ENCODE data around the gene GLS2.
"Not testable (repeated sequence)": the region's sequence is repeated elsewhere in the genome, so short reads cannot be mapped to it uniquely, and the experiment has no call there.

The GLS2 gene

DNA sequence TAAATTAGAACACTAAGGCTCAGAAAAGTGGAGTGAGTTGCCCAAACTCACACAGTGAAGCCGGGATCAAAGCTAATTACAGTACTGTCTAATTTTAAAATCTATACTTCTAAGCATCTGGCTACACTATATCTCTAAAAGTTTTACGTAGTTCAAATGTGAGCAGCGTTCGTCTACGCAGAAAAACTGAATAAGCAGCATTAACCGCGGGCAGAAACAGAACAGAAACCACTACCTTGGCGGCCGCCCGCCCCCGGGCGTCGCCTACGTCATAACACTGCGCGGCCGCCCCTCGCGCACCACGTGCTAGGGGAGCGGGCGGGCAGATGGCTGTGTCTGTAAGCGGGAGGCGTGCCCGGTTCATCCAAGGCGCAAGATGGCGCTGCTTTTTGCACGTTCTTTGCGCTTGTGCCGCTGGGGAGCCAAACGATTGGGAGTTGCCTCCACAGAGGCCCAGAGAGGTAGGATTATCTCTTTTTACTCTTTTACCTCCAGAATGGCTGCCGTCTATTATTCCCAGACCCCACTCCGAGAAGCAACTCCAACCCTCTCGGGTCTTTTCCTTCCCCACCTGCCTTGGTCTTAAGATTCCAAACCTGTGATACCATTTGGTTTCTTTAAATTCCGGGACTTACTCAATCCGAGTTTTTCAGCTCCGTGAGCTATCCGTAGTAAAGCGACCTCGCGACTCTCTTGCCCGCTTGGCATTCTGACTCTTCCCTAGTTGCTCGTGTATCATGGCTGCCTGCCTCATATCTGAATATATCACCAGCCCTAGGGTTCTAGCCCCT is 19.6 kb downstream of the GLS2 start, which contains the start of gene SPRYD4:
Gene SPRYD4 (plus strand): TSS at position 363 of the 791 bp plus-strand sequence. CDS start 14 bp downstream, at position 377.
- H3K4me1 ChIP-seq (ENCODE audit: control insufficient read depth, insufficient read depth, low read length), result peaks cover 7% of the 10 kb centered on the region; the same call in 1 of the 2 replicates
- no peaks in the 10 kb centered on the region for H3K27me3 ChIP-seq (ENCODE audit: control insufficient read depth, insufficient read depth, low read length)
- peak within 1 kb of the TSS; percentile 87 for H3K4me3 ChIP-seq (ENCODE audit: low read depth, low read length)
- H3K36me3 ChIP-seq (ENCODE audit: control insufficient read depth, insufficient read depth, low read length), result peaks cover 35% of the 10 kb centered on the region
- H3K9ac ChIP-seq (ENCODE audit: low read length), result peak within 1 kb of the TSS; percentile 95
- H3K27ac ChIP-seq (ENCODE audit: low read depth, low read length), result peak within 1 kb of the TSS; percentile 83
- no peaks in the 10 kb centered on the region for H3K9me3 ChIP-seq (ENCODE audit: control insufficient read depth, insufficient read depth, low read depth, low read length)

DNA sequence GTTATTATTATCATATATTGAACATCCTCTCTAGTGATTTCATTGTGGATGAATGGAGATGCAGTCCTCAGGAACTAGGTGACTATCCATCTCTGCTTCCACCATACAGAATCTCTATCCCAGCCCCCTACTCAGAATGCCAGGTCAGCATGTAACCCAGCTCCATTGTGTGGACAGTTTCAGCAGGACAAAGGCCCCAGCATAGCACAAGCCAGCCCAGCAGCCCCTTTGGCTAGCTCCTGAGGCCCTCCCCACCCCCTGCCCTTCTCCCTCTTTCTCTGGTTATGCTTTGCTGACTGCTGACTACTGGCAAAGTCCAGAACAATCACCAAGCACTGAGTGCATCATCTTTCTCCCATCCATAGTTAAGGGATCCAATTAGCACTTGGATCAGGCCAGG is 25.4 kb downstream of the GLS2 start:
- Histone ChIP-seq H3K27me3 (ENCODE audit: control insufficient read depth, insufficient read depth, low read length) (no peaks in the 10 kb centered on the region), H3K9ac (ENCODE audit: low read length) (no peak overlapping the region), H3K27ac (ENCODE audit: low read depth, low read length) (no peak overlapping the region), H3K4me3 (ENCODE audit: low read depth, low read length) (no peak overlapping the region), H3K36me3 (ENCODE audit: control insufficient read depth, insufficient read depth, low read length) (no peaks in the 10 kb centered on the region), H3K9me3 (ENCODE audit: control insufficient read depth, insufficient read depth, low read depth, low read length) (no peaks in the 10 kb centered on the region), H3K4me1 (ENCODE audit: control insufficient read depth, insufficient read depth, low read length) (peaks cover 9% of the 10 kb centered on the region; the same call in 1 of the 2 replicates)

GRCh38 chr12:56461235-56462159 is 26.5 kb downstream of the GLS2 start:
- H3K9ac ChIP-seq (ENCODE audit: low read length), result no peak overlapping the region
- H3K27ac ChIP-seq (ENCODE audit: low read depth, low read length), result no peak overlapping the region
- H3K9me3 ChIP-seq (ENCODE audit: control insufficient read depth, insufficient read depth, low read depth, low read length), result no peaks in the 10 kb centered on the region
- no peak overlapping the region for H3K4me3 ChIP-seq (ENCODE audit: low read depth, low read length)
- H3K27me3 ChIP-seq (ENCODE audit: control insufficient read depth, insufficient read depth, low read length), result no peaks in the 10 kb centered on the region
- no peaks in the 10 kb centered on the region for H3K36me3 ChIP-seq (ENCODE audit: control insufficient read depth, insufficient read depth, low read length)
- peaks cover 9% of the 10 kb centered on the region; the same call in 1 of the 2 replicates for H3K4me1 ChIP-seq (ENCODE audit: control insufficient read depth, insufficient read depth, low read length)

GRCh38 chr12:56457817-56458216 is 30.1 kb downstream of the GLS2 start:
- 0 out of 2 replicates have a peak, but pooled peaks cover 5% of the 10 kb centered on the region for H3K4me1 ChIP-seq (ENCODE audit: control insufficient read depth, insufficient read depth, low read length)
- H3K9me3 ChIP-seq (ENCODE audit: control insufficient read depth, insufficient read depth, low read depth, low read length), result no peaks in the 10 kb centered on the region
- H3K27me3 ChIP-seq (ENCODE audit: control insufficient read depth, insufficient read depth, low read length), result peaks cover 4% of the 10 kb centered on the region; the same call in 1 of the 2 replicates
- H3K9ac ChIP-seq (ENCODE audit: low read length), result no peak overlapping the region
- no peak overlapping the region for H3K27ac ChIP-seq (ENCODE audit: low read depth, low read length)
- no peak overlapping the region for H3K4me3 ChIP-seq (ENCODE audit: low read depth, low read length)
- H3K36me3 ChIP-seq (ENCODE audit: control insufficient read depth, insufficient read depth, low read length), result no peaks in the 10 kb centered on the region

DNA sequence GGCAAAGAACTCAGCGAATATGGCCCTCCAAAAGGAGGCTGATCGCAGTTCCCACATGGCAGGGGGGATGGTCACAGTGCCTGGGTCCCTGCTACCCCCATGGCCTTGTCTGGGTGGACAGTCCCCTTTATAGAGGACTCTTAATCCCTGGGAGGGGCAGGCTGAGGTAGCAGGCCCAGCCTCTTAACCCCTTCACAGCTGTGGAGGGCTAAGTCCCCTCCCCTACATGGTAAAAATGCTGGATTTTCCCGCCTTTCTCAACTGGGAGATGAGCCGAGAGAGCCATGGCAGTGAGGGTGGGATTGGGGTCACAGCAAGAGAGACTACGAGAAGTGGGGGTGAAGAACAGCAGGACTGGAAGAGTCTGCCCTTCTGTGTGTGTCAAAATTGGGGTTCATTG is 33.4 kb downstream of the GLS2 start, which contains the start of gene MIP:
Gene MIP (minus strand): TSS at position 101 of the 400 bp plus-strand sequence. CDS start 44 bp downstream, at position 57.
- no peak within 1 kb of the TSS for H3K9ac ChIP-seq (ENCODE audit: low read length)
- peaks cover 9% of the 10 kb centered on the region for H3K4me1 ChIP-seq (ENCODE audit: control insufficient read depth, insufficient read depth, low read length)
- peaks cover 4% of the 10 kb centered on the region; the same call in 1 of the 2 replicates for H3K27me3 ChIP-seq (ENCODE audit: control insufficient read depth, insufficient read depth, low read length)
- no peak within 1 kb of the TSS for H3K27ac ChIP-seq (ENCODE audit: low read depth, low read length)
- no peaks in the 10 kb centered on the region for H3K9me3 ChIP-seq (ENCODE audit: control insufficient read depth, insufficient read depth, low read depth, low read length)
- no peaks in the 10 kb centered on the region for H3K36me3 ChIP-seq (ENCODE audit: control insufficient read depth, insufficient read depth, low read length)
- H3K4me3 ChIP-seq (ENCODE audit: low read depth, low read length), result no peak within 1 kb of the TSS

DNA sequence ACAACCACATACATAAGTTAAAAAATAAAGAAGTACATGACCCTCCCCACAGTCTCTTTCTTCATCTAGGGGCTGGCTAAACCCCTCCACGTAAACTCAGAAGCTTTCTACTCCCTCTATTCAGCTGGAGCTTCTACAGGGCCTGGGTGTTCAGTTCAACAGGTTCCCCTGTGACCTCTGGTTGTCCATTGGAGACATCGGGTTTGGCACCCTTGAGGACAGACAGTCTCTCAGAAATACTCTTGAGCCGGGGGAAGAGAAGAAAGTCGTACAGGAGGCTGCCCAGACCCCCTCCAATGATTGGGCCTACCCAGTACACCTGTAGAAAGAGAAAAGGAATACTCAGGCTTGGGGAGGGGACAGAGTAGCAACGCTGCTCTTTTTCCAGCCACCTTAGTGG is 36.8 kb downstream of the GLS2 start:
- H3K36me3 ChIP-seq (ENCODE audit: control insufficient read depth, insufficient read depth, low read length), result peaks cover 6% of the 10 kb centered on the region; the same call in 1 of the 2 replicates
- no peaks in the 10 kb centered on the region for H3K9me3 ChIP-seq (ENCODE audit: control insufficient read depth, insufficient read depth, low read depth, low read length)
- H3K27ac ChIP-seq (ENCODE audit: low read depth, low read length), result no peak overlapping the region
- H3K4me3 ChIP-seq (ENCODE audit: low read depth, low read length), result no peak overlapping the region
- H3K4me1 ChIP-seq (ENCODE audit: control insufficient read depth, insufficient read depth, low read length), result peaks cover 9% of the 10 kb centered on the region
- no peak overlapping the region for H3K9ac ChIP-seq (ENCODE audit: low read length)
- peaks cover 4% of the 10 kb centered on the region; the same call in 1 of the 2 replicates for H3K27me3 ChIP-seq (ENCODE audit: control insufficient read depth, insufficient read depth, low read length)

DNA sequence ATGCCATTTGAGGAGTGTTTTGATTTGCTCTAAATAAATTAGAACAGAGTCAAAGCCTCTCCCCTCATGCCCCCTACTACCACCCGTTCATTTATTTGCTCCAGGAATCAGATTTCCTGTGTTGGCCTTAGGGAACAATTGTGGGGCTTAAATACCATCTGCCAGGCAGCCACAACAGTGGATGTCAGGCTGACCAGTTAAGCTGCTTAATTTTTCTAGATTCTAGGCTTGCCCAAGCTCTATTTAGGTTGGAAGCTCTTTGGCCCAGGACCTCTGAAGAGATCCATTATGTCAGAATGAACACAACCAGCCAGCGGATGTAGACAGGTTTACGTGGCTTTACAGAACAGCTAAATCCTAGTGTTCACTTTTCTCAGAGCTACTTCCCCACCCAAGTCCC is 37.7 kb downstream of the GLS2 start:
- H3K36me3 ChIP-seq (ENCODE audit: control insufficient read depth, insufficient read depth, low read length), result peaks cover 6% of the 10 kb centered on the region; the same call in 1 of the 2 replicates
- no peak overlapping the region for H3K9ac ChIP-seq (ENCODE audit: low read length)
- H3K4me1 ChIP-seq (ENCODE audit: control insufficient read depth, insufficient read depth, low read length), result peaks cover 9% of the 10 kb centered on the region
- H3K27me3 ChIP-seq (ENCODE audit: control insufficient read depth, insufficient read depth, low read length), result peaks cover 4% of the 10 kb centered on the region; the same call in 1 of the 2 replicates
- H3K9me3 ChIP-seq (ENCODE audit: control insufficient read depth, insufficient read depth, low read depth, low read length), result no peaks in the 10 kb centered on the region
- no peak overlapping the region for H3K27ac ChIP-seq (ENCODE audit: low read depth, low read length)
- H3K4me3 ChIP-seq (ENCODE audit: low read depth, low read length), result no peak overlapping the region

DNA sequence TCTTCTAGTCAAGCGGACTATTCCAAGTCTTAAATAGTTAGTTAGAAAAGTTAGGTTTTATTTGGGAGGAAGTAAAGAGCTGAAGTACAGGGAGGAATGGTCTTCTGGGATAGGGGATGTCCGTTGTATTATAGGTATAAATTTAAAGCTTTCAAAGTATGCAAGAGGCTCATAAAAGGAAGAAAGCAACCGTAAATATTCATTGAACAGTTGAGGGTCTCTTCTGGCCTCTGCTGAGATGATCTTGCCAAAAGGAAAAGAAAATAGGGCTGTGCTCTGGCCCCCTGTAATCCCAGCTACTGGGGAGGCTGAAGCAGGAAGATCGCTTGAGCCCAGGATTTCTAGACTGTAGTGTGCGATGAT is 38.4 kb downstream of the GLS2 start:
- peak overlapping the region; percentile 95 for H3K4me3 ChIP-seq (ENCODE audit: low read depth, low read length)
- peak overlapping the region; percentile 94 for H3K9ac ChIP-seq (ENCODE audit: low read length)
- H3K4me1 ChIP-seq (ENCODE audit: control insufficient read depth, insufficient read depth, low read length), result peaks cover 9% of the 10 kb centered on the region
- no peaks in the 10 kb centered on the region for H3K9me3 ChIP-seq (ENCODE audit: control insufficient read depth, insufficient read depth, low read depth, low read length)
- no peaks in the 10 kb centered on the region for H3K27me3 ChIP-seq (ENCODE audit: control insufficient read depth, insufficient read depth, low read length)
- H3K36me3 ChIP-seq (ENCODE audit: control insufficient read depth, insufficient read depth, low read length), result peaks cover 9% of the 10 kb centered on the region; the same call in 1 of the 2 replicates
- peak overlapping the region; percentile 93 for H3K27ac ChIP-seq (ENCODE audit: low read depth, low read length)

DNA sequence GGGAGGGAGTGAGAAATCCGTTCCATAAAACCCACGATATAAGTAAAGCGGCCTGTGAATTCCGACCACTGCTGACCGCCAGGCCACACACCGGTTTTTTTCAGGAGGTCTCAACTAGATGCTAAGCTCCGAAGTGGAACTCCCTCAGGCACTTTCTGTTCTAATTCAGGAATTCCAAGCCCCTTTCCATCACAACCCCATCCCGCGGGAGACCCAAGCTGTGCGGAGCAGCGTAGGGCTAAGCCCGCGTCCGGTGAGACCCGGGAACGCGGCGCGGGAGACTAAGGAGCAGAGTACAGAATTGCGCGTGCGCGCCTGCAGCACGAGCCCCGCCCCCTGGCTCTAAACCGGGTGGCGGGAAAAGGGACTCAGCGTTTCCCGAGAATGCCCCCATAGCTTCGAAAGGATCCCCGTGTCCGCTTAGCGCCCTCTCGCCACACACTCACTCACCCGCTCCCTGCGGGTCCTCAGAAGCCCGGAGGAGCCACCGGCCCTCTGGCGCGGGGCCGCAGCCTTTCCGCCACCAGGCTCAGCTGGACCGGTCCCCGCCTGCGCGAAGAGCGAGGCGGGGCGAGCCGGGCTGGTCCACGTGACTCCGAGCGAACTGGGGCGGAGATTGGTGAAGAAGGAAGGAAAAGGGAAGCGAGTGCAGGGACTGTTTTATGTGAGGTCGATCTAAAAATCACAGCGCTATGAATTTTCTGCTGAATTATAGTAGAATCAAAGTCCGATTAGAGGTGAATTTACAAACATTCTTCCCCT is 38.9 kb downstream of the GLS2 start, which contains the start of gene TIMELESS:
Gene TIMELESS (minus strand): TSS at position 567 of the 762 bp plus-strand sequence. CDS start 15,256 bp downstream, outside the sequence.
- no peaks in the 10 kb centered on the region for H3K27me3 ChIP-seq (ENCODE audit: control insufficient read depth, insufficient read depth, low read length)
- H3K9me3 ChIP-seq (ENCODE audit: control insufficient read depth, insufficient read depth, low read depth, low read length), result peaks cover 4% of the 10 kb centered on the region
- peaks cover 9% of the 10 kb centered on the region for H3K4me1 ChIP-seq (ENCODE audit: control insufficient read depth, insufficient read depth, low read length)
- peaks cover 14% of the 10 kb centered on the region; the same call in 1 of the 2 replicates for H3K36me3 ChIP-seq (ENCODE audit: control insufficient read depth, insufficient read depth, low read length)
- H3K27ac ChIP-seq (ENCODE audit: low read depth, low read length), result peak within 1 kb of the TSS; percentile 93
- peak within 1 kb of the TSS; percentile 94 for H3K9ac ChIP-seq (ENCODE audit: low read length)
- H3K4me3 ChIP-seq (ENCODE audit: low read depth, low read length), result peak within 1 kb of the TSS; percentile 95

DNA sequence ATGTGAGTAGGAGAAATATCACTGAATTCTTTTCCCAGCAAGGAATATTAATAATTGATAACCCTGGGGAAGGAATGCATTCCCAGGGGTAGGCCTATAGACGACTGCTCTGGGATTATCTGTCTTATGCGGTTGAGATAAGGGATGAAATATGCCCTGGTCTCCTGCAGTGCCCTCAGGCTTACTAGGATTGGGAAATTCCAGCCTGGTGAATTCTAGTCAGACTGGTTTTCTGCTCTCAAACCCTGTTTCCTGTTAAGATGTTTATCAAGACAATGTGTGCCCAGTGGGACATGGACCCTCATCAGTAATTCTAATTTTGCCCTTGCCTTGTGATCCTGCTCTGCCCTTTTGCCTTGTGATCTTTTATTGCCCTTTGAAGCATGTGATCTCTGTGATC is 44.8 kb downstream of the GLS2 start:
- peaks cover 12% of the 10 kb centered on the region for H3K9me3 ChIP-seq (ENCODE audit: control insufficient read depth, insufficient read depth, low read depth, low read length)
- not testable (repeated sequence) for H3K4me1 ChIP-seq (ENCODE audit: control insufficient read depth, insufficient read depth, low read length); H3K9ac ChIP-seq (ENCODE audit: low read length); H3K27me3 ChIP-seq (ENCODE audit: control insufficient read depth, insufficient read depth, low read length); H3K27ac ChIP-seq (ENCODE audit: low read depth, low read length); H3K4me3 ChIP-seq (ENCODE audit: low read depth, low read length)
- H3K36me3 ChIP-seq (ENCODE audit: control insufficient read depth, insufficient read depth, low read length), result peaks cover 21% of the 10 kb centered on the region; the same call in 1 of the 2 replicates
